Measurements from ENCODE around the gene ARID5B. TPM values are rescaled to one million over a fixed set of nuclear protein-coding genes. Genes with fewer than 3 reads are reported as not detected.

Gene ARID5B
- total and polyA plus RNA-seq, 2 of the 4 experiments (the other 2 are of a cell fraction): 41.0 to 125 TPM

GRCh38 chr10:62115321-62115720 is 213.8 kb downstream of the ARID5B start:
- BruUV-seq (replicated peaks): no TSS peak
- H3K9me1 ChIP-seq (ENCODE audit: insufficient read depth, low read length): no peaks in the 10 kb centered on the region
- no peak overlapping the region for H2BK5ac ChIP-seq (ENCODE audit: low read depth, low read length, poor library complexity, severe bottlenecking)
- H3K79me1 ChIP-seq (ENCODE audit: low read depth in 1 of 2, low read length in 2 of 2): no peaks in the 10 kb centered on the region
- no CpG with 5 or more reads among the region's 4 CpGs for WGBS, 2 experiments (ENCODE audit: extremely low coverage in 2 of 2, insufficient read length in 1 of 2)
- H4K20me1 ChIP-seq (ENCODE audit: insufficient read depth, low read length): no peaks in the 10 kb centered on the region
- no peak overlapping the region for H2AK9ac ChIP-seq (replicated peaks; ENCODE audit: low read depth, low read length, poor library complexity)
- H3K18ac ChIP-seq (ENCODE audit: low read depth, low read length): no peak overlapping the region
- no peak overlapping the region for H2BK20ac ChIP-seq (ENCODE audit: low read depth, low read length)
- H4K91ac ChIP-seq (ENCODE audit: insufficient read depth, low read depth, low read length): no peak overlapping the region
- no peak overlapping the region for H2AFZ ChIP-seq (replicated peaks; ENCODE audit: low read length, poor library complexity)
- 0 out of 2 replicates have a peak overlapping the region, but pooled peaks have one; percentile 24 for H2AK5ac ChIP-seq (ENCODE audit: low read depth, low read length)
- H2BK120ac ChIP-seq (ENCODE audit: low read depth, low read length): no peak overlapping the region
- no peak overlapping the region; a peak in 1 of 4 replicates for H4K8ac ChIP-seq (ENCODE audit: low read depth in 2 of 2, low read length in 2 of 2)
- dilution Hi-C loops (cut with HindIII; ENCODE audit: low sequenced_read_pairs, unreplicated experiment): no loop called here
- H3K9me3 ChIP-seq (ENCODE audit: control insufficient read depth, insufficient read depth, low read length): no peaks in the 10 kb centered on the region
- H3K14ac ChIP-seq (replicated peaks; ENCODE audit: low read depth, low read length): no peak overlapping the region
- DNase-seq (no peak), ATAC-seq (ENCODE audit: low read depth) (no peak)
- H3K4me1 ChIP-seq (ENCODE audit: control insufficient read depth, insufficient read depth, low read length): peaks cover 1% of the 10 kb centered on the region; the same call in 1 of the 2 replicates
- peak overlapping the region; percentile 3; the same call in 1 of the 3 replicates for H2BK15ac ChIP-seq (ENCODE audit: low read depth, low read length)
- ChIA-PET CTCF (no interaction called here), POLR2A (ENCODE audit: unreplicated experiment) (no interaction called here)
- no peak overlapping the region for H3K4me3 ChIP-seq (ENCODE audit: insufficient read depth, low read depth, low read length)
- no peak overlapping the region for H3K56ac ChIP-seq (ENCODE audit: extremely low read depth, insufficient read depth, low read length)
- no peak overlapping the region; the same call in 1 of the 2 replicates for H4K5ac ChIP-seq (ENCODE audit: low read depth, low read length)
- no peak overlapping the region for H3K27ac ChIP-seq (ENCODE audit: insufficient read depth, low read length)
- H3K27me3 ChIP-seq (ENCODE audit: control insufficient read depth, insufficient read depth, low read length): no peaks in the 10 kb centered on the region
- in situ Hi-C loops (cut with MboI; ENCODE audit: low sequenced_read_pairs): no loop called here
- TF ChIP-seq BHLHE40 (IDR thresholded peaks at IDR 0.05; ENCODE audit: low read depth, low read length): no peak
- TF ChIP-seq FOS (IDR thresholded peaks at IDR 0.05; ENCODE audit: low read depth, low read length): no peak
- TF ChIP-seq ELK1 (IDR thresholded peaks at IDR 0.05; ENCODE audit: borderline replicate concordance, low read depth, low read length): no peak
- TF ChIP-seq USF2 (IDR thresholded peaks at IDR 0.05; ENCODE audit: low read depth, low read length): no peak
- no peak for TF ChIP-seq CEBPB (IDR thresholded peaks at IDR 0.05; ENCODE audit: low read depth, low read length)
- TF ChIP-seq SMC3 (IDR thresholded peaks at IDR 0.05; ENCODE audit: low read depth, low read length): no peak
- TF ChIP-seq NFE2L2 (IDR thresholded peaks at IDR 0.05; ENCODE audit: low read depth, low read length): no peak
- TF ChIP-seq MAFK (IDR thresholded peaks at IDR 0.05; ENCODE audit: low read depth, low read length): no peak
- TF ChIP-seq RAD21 (IDR thresholded peaks at IDR 0.05; ENCODE audit: low read length): no peak
- TF ChIP-seq RFX5 (IDR thresholded peaks at IDR 0.05; ENCODE audit: low read depth, low read length): no peak
- TF ChIP-seq CHD1 (IDR thresholded peaks at IDR 0.05; ENCODE audit: low read depth, low read length): no peak
- TF ChIP-seq RCOR1 (IDR thresholded peaks at IDR 0.05; ENCODE audit: insufficient replicate concordance, low read length): no peak
- TF ChIP-seq POLR2A (IDR thresholded peaks at IDR 0.05; ENCODE audit: low read depth, low read length): no peak
- TF ChIP-seq CTCF (conservative IDR thresholded peaks at IDR 0.05; ENCODE audit: low read depth, low read length): no peak
- TF ChIP-seq MAZ (IDR thresholded peaks at IDR 0.05; ENCODE audit: borderline replicate concordance, low read depth, low read length): no peak
- TF ChIP-seq MXI1 (IDR thresholded peaks at IDR 0.05; ENCODE audit: borderline replicate concordance, low read depth, low read length): no peak
- no peak overlapping the region for H3K4me2 ChIP-seq (ENCODE audit: low read depth, low read length)
- intact Hi-C loops (cut with micrococcal nuclease): no loop called here
- H3K4ac ChIP-seq (ENCODE audit: low read depth, low read length): 0 out of 2 replicates have a peak overlapping the region, but pooled peaks have one; percentile 22
- no peaks in the 10 kb centered on the region for H3K36me3 ChIP-seq (ENCODE audit: control insufficient read depth, insufficient read depth, low read length)
- H3K23ac ChIP-seq (ENCODE audit: low read depth, low read length): no peak overlapping the region
- H3K9ac ChIP-seq (ENCODE audit: low read depth, low read length): no peak overlapping the region
